Muscle layer of duodenum (tissue), 2 donors: ENCODE results near the gene MRPL32.

ENCODE experiments used
- H3K27ac ChIP-seq: one replicate; pipeline ENCODE4 v1.7.0; 2013; ENCODE audit warnings: mild to moderate bottlenecking, low read length
- H3K27me3 ChIP-seq: one replicate; pipeline ENCODE4 v1.7.0; 2013; ENCODE audit warnings: low read depth, mild to moderate bottlenecking, control low read depth, low read length
- H3K36me3 ChIP-seq, 2 donors: one replicate each; pipeline ENCODE4 v1.7.0; 2013; ENCODE audit warnings: low read length in 2 of 2, control low read depth in 1 of 2, mild to moderate bottlenecking in 1 of 2; ENCODE audit not compliant: insufficient read depth in 2 of 2, control insufficient read depth in 1 of 2
- H3K4me1 ChIP-seq, 2 donors: one replicate each; pipeline ENCODE4 v1.7.0; 2013; ENCODE audit warnings: low read length in 2 of 2, mild to moderate bottlenecking in 2 of 2, control low read depth in 1 of 2, moderate library complexity in 1 of 2; ENCODE audit not compliant: insufficient read depth in 2 of 2, control insufficient read depth in 1 of 2
- H3K4me3 ChIP-seq, 2 donors: one replicate each; pipeline ENCODE4 v1.7.0; 2013; ENCODE audit warnings: low read length in 2 of 2, low read depth in 1 of 2, mild to moderate bottlenecking in 1 of 2
- H3K9me3 ChIP-seq, 2 donors: one replicate each; pipeline ENCODE4 v1.7.0; 2013; ENCODE audit warnings: low read length in 2 of 2, control low read depth in 1 of 2, mild to moderate bottlenecking in 1 of 2; ENCODE audit not compliant: control insufficient read depth in 1 of 2
- donor health status: healthy.

Gene MRPL32

DNA sequence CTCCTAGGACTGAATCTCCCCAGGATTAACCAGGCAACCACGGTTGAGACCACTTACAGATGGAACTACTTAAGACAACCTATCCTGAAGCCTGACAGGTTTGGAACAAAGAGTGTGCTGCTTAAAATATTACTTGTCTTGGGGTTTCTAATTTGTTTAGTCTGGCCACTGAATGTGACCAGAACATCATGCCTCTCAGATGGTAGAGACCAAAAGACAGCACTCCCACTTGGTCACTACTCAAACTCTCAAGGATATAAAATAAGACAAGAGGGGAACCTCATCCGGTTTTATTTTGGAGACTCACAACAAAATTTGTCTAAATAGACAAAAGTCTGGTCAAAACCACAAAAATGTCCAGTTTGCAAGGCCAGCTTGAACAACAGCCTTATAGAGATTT lies 15.3 kb downstream of the MRPL32 start:
- Histone ChIP-seq H3K36me3 (no peaks in the 10 kb centered on the region), H3K27me3 (no peaks in the 10 kb centered on the region)

DNA sequence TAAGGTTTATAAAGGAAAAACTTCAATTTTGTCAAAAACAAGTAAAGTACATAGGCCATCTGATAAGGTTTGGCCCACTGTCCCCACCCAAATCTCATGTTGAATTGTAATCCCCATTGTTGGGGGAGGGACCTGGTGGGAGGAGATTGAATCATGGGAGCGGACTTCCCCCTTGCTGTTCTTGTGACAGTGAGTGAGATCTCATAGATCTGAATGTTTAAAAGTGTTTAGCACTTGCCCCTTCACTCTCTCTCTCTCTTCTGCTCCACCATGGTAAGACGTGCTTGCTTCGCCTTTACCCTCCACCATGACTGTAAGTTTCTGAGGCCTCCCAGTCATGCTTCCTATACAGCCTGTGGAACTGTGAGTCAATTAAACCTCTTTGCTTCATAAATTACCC lies 18.2 kb downstream of the MRPL32 start:
- Histone ChIP-seq H3K27ac (no peak overlapping the region), H3K27me3 (no peaks in the 10 kb centered on the region), H3K9me3 (no peaks in the 10 kb centered on the region), H3K4me3 (no peak overlapping the region), H3K36me3 (no peaks in the 10 kb centered on the region), H3K4me1 (no peaks in the 10 kb centered on the region)

More for the DNA sequence above, 15.3 kb downstream of the MRPL32 start:
- Histone ChIP-seq H3K4me3 (no peak overlapping the region), H3K27ac (no peak overlapping the region), H3K9me3 (no peaks in the 10 kb centered on the region), H3K4me1 (no peaks in the 10 kb centered on the region)

DNA sequence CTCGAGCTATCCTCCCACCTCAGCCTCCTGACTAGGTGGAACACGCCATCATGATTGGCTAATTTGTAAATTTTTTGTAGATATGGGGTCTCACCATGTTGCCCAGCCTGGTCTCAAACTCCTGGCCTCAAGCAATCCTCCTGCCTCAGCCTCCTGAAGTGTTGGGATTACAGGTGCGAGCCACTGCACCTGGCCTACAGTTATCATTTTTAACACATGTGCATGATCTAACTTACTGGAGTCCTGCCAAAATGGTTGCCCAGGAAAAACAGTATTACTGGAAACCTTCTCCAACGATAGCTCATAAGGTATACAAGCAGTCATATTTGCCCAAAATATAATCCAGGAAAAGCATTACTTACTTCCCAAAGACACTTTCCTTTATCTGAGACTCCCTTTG lies 20.2 kb downstream of the MRPL32 start:
- Histone ChIP-seq H3K4me3 (no peak overlapping the region), H3K27me3 (no peaks in the 10 kb centered on the region), H3K36me3 (no peaks in the 10 kb centered on the region), H3K4me1 (no peaks in the 10 kb centered on the region), H3K27ac (no peak overlapping the region), H3K9me3 (peaks cover 0 to 3% of the 10 kb centered on the region in 2 donors)

DNA sequence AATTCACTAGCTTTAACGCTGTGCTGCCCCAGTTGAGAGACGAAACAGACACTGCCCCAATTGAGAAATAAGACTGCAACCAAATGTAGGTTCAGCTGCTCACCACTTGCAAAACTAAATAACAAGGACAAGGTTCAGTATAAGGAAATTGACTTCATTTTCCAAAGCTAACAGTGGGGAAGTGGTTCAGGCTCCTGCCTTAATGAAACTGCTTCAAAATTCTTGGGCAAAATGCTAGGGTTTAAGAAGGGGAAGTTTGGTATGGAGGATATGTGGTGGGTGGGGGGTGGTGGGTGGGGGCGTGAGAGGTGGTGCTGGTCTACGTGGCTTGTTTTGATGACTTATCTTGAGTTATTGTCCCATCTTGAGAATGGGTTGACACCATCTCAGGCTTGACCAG lies 21.8 kb downstream of the MRPL32 start:
- peaks cover 0 to 3% of the 10 kb centered on the region in 2 donors for H3K9me3 ChIP-seq
- H3K4me1 ChIP-seq, result no peaks in the 10 kb centered on the region
- H3K27ac ChIP-seq, result no peak overlapping the region
- H3K4me3 ChIP-seq, result no peak overlapping the region
- H3K36me3 ChIP-seq, result no peaks in the 10 kb centered on the region
- no peaks in the 10 kb centered on the region for H3K27me3 ChIP-seq

DNA sequence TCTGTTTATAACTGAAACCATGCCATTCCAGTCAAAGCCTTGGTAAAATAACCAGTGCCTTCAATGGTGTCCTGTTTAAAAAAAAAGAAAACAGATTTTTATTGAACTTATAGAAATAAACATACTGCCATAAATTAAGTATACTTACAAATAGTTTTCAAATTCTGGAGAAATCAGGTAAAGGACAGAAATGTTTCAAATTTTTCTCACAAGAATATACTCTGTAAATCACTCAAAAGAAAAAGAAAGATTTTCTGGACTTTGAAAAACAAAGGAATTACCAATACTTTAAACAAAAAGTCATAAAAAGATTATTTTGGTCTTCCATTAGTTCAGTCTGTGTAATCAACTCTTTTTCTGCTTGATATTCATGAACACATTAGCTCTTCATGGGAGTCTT lies 23.9 kb downstream of the MRPL32 start:
- H3K27me3 ChIP-seq, result no peaks in the 10 kb centered on the region
- H3K27ac ChIP-seq, result no peak overlapping the region
- H3K4me1 ChIP-seq, result no peaks in the 10 kb centered on the region
- H3K4me3 ChIP-seq, result no peak overlapping the region
- H3K36me3 ChIP-seq, result no peaks in the 10 kb centered on the region
- peaks cover 0 to 3% of the 10 kb centered on the region in 2 donors for H3K9me3 ChIP-seq

DNA sequence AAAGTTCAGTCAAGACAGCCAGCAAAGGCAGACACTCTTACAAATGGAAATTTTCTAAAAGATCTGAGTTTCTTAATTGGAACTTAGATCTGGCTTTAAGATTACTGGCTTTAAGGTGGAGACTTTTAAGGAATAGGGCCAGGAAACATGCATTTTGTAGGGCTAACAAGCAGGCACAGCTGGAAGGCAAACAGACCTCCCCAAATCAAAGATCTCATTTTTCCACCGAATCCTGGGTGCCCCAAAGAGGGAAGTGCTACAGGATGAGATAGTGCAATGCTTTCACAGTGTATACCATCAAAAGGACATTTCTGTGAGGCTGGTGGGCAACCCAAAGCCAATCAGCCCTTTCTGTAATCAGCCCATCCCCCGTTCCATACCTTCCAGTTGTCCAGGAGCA lies 27.4 kb downstream of the MRPL32 start:
- Histone ChIP-seq H3K36me3 (no peaks in the 10 kb centered on the region), H3K27me3 (no peaks in the 10 kb centered on the region), H3K27ac (no peak overlapping the region), H3K4me1 (no peaks in the 10 kb centered on the region), H3K4me3 (no peak overlapping the region), H3K9me3 (peaks cover 0 to 3% of the 10 kb centered on the region in 2 donors)

DNA sequence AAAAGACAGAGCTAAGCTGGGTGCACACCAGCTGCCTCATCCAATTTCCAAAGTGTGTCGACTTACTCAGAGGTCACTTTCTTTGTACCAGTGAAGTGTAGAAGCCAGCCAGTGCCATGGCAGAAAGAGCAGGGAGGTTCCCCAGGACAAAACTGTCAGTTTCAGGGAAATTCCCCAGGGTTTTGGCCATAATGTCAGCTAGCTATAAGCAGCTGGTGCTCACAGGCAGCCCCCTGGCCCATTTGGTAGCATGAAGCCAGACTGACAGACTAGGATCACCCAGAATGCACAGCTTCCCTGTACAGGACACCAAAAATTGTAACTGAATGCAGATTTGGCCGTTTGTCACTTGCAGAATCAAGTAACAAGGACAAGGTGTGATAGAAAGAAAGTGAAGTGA lies 28.6 kb downstream of the MRPL32 start:
- H3K27me3 ChIP-seq, result no peaks in the 10 kb centered on the region
- no peaks in the 10 kb centered on the region for H3K36me3 ChIP-seq
- no peak overlapping the region for H3K4me3 ChIP-seq
- H3K4me1 ChIP-seq, result no peaks in the 10 kb centered on the region
- H3K27ac ChIP-seq, result no peak overlapping the region
- H3K9me3 ChIP-seq, result peaks cover 0 to 2% of the 10 kb centered on the region in 2 donors

DNA sequence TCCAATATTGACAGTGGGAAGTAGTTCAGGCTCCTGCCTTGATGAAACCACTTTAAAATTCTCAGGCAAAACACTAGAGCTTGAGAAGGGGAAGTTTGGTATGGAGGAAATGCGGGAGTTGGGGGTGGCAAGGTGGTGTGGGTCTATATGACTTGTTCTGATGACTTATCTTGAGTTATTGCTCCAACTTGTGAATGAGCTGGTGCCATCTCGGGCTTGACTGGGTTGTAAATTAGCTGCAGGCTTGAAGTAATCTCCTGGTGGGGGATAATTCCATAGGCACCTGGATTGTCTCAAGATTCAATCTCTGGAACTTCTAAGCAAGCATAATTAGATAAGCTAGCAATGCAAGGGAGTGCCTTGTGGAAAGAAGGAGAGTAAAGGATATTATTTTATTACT lies 29.0 kb downstream of the MRPL32 start:
- Histone ChIP-seq H3K36me3 (no peaks in the 10 kb centered on the region), H3K4me3 (no peak overlapping the region), H3K27me3 (no peaks in the 10 kb centered on the region), H3K9me3 (no peaks in the 10 kb centered on the region), H3K4me1 (no peaks in the 10 kb centered on the region), H3K27ac (no peak overlapping the region)

DNA sequence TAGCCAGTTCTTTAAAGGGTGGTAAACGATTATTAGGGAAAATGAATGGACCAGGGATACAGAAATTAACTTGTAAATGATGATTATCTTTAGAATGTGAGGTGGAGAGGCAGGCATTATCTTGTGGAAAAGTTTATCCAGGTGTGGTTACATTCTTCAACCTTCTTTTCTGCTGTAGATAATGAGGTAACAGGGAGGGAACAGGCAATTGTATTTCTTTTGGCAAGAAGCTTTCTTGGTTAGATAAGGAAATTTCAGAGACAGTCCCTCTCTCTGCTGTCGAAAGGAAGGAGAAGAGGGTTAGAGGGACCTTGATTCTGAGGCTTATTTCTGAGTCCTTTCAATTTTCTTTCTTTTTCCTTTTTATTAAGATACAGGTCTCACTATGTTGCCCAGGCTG lies 32.1 kb downstream of the MRPL32 start:
- Histone ChIP-seq H3K36me3 (no peaks in the 10 kb centered on the region), H3K4me3 (no peak overlapping the region), H3K27ac (no peak overlapping the region), H3K9me3 (no peaks in the 10 kb centered on the region), H3K4me1 (no peaks in the 10 kb centered on the region), H3K27me3 (no peaks in the 10 kb centered on the region)

DNA sequence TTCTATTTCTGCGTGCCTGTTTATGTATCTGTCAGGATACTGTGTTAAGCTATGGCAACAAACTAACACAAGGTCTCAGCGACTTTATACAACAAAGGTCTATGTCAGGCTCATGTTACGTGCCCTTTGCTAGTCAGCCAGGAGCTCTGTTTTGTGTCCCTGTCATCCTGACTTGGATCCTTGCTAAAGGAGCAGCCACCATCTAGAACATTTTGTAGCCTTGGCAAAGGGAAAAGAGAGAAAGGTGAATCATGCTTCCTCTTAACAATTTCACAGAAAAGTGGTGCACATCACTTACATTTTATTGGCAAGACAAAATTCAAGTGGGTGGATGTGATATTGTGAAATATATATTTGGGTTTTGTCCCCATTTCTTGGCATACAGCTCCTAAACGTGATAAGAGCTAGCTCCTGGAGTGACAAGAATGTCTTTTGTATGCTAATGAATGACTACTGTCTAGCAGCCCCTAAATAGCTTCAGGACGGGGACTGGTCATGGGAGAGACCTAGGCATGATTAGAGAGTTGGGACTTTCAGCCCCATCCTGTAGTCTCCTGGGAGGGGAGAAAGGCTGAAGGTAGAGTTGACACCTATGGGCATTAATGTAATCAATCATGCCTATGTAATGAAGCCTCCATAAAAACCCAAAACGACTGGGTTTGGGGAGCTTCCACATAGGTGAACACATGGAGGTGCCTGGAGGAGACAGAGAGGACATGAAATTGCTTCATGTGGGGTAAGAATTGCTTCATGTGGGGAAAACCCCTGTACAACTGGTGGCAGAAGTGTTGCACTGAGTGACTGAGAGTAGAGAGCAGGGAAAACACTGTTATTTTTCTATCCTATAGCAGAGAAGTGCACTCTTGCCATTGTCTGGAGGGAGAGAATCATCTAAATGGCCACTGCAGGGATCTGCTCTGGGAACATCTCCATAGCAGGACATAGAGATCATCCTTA lies 33.0 kb downstream of the MRPL32 start:
- no peaks in the 10 kb centered on the region for H3K27me3 ChIP-seq
- no peaks in the 10 kb centered on the region for H3K9me3 ChIP-seq
- H3K4me1 ChIP-seq, result no peaks in the 10 kb centered on the region
- no peak overlapping the region for H3K27ac ChIP-seq
- no peak overlapping the region for H3K4me3 ChIP-seq
- H3K36me3 ChIP-seq, result no peaks in the 10 kb centered on the region

DNA sequence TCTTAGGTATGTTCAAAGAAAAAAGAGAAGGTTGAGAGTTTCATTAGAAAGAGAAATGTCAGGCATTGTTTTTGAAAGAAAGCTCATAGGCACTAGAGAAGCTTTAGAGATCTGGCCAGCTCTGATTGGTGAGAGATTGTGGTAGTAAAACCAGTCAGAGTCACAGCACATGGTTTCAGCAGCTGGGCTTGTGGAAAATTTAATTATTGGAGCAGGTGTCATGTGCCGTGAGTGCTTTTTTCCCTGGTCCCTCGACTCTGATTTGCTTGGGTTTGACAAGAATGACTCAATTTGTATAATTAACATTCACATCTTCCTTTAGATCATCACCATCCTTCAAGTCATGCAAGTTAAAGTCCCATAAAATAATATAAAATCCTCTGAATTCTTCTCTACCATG lies 35.2 kb downstream of the MRPL32 start:
- Histone ChIP-seq H3K27ac (no peak overlapping the region), H3K27me3 (no peaks in the 10 kb centered on the region)

More for the DNA sequence above, 35.2 kb downstream of the MRPL32 start:
- Histone ChIP-seq H3K9me3 (no peaks in the 10 kb centered on the region), H3K36me3 (no peaks in the 10 kb centered on the region), H3K4me1 (no peaks in the 10 kb centered on the region), H3K4me3 (no peak overlapping the region)
